Measurements from ENCODE around the gene CYP27B1.

The CYP27B1 gene

GRCh38 chr12:57755194-57755453 lies 11.8 kb downstream of the CYP27B1 start:
- DNase-seq (ENCODE audit: low read depth), result no peak
- TF ChIP-seq CTCF (IDR thresholded peaks at IDR 0.05; ENCODE audit: low read depth, low read length), result no peak
- no peak for TF ChIP-seq POLR2A (IDR thresholded peaks at IDR 0.05; ENCODE audit: extremely low read depth, insufficient read length)
- TF ChIP-seq MAX (IDR thresholded peaks at IDR 0.05; ENCODE audit: low read depth, low read length), result no peak
- TF ChIP-seq MYC (IDR thresholded peaks at IDR 0.05; ENCODE audit: low read depth, low read length), result no peak
- H3K4me3 ChIP-seq (ENCODE audit: low read depth, low read length), result no peak overlapping the region

- TF ChIP-seq MYC (IDR thresholded peaks at IDR 0.05; ENCODE audit: low read depth, low read length) (no peak), POLR2A (IDR thresholded peaks at IDR 0.05; ENCODE audit: extremely low read depth, insufficient read length) (no peak), MAX (IDR thresholded peaks at IDR 0.05; ENCODE audit: low read depth, low read length) (no peak), CTCF (IDR thresholded peaks at IDR 0.05; ENCODE audit: low read depth, low read length) (no peak)
- DNase-seq (ENCODE audit: low read depth), result peak; percentile 56
- peak within 1 kb of the TSS; percentile 36 for H3K4me3 ChIP-seq (ENCODE audit: low read depth, low read length)
Measured at GRCh38 chr12:57754411-57755193, 12.3 kb downstream of the CYP27B1 start, which contains the start of gene MARCHF9. Gene MARCHF9 (plus strand): TSS chr12:57755103. CDS start chr12:57755529, 426 bp downstream.

GRCh38 chr12:57753756-57754337 lies 13.0 kb downstream of the CYP27B1 start:
- DNase-seq (ENCODE audit: low read depth), result no peak

GRCh38 chr12:57752668-57753000 lies 14.2 kb downstream of the CYP27B1 start:
- no peak for DNase-seq (ENCODE audit: low read depth)
- TF ChIP-seq MAX (IDR thresholded peaks at IDR 0.05; ENCODE audit: low read depth, low read length), result no peak
- TF ChIP-seq CTCF (IDR thresholded peaks at IDR 0.05; ENCODE audit: low read depth, low read length), result no peak
- TF ChIP-seq MYC (IDR thresholded peaks at IDR 0.05; ENCODE audit: low read depth, low read length), result no peak
- no peak for TF ChIP-seq POLR2A (IDR thresholded peaks at IDR 0.05; ENCODE audit: extremely low read depth, insufficient read length)
- peak overlapping the region; percentile 48 for H3K4me3 ChIP-seq (ENCODE audit: low read depth, low read length)

More at GRCh38 chr12:57753756-57754337, 13.0 kb downstream of the CYP27B1 start:
- TF ChIP-seq CTCF (IDR thresholded peaks at IDR 0.05; ENCODE audit: low read depth, low read length) (no peak), MAX (IDR thresholded peaks at IDR 0.05; ENCODE audit: low read depth, low read length) (no peak), POLR2A (IDR thresholded peaks at IDR 0.05; ENCODE audit: extremely low read depth, insufficient read length) (no peak), MYC (IDR thresholded peaks at IDR 0.05; ENCODE audit: low read depth, low read length) (no peak)
- H3K4me3 ChIP-seq (ENCODE audit: low read depth, low read length), result no peak overlapping the region

GRCh38 chr12:57751788-57752667 lies 14.8 kb downstream of the CYP27B1 start, which contains the start of gene CDK4:
Gene CDK4 (minus strand): TSS chr12:57752310. CDS start chr12:57751717, 593 bp downstream.
- TF ChIP-seq MYC (IDR thresholded peaks at IDR 0.05; ENCODE audit: low read depth, low read length) (peak; percentile 96), MAX (IDR thresholded peaks at IDR 0.05; ENCODE audit: low read depth, low read length) (peak; percentile 100), CTCF (IDR thresholded peaks at IDR 0.05; ENCODE audit: low read depth, low read length) (no peak), POLR2A (IDR thresholded peaks at IDR 0.05; ENCODE audit: extremely low read depth, insufficient read length) (peak; percentile 84)
- peak within 1 kb of the TSS; percentile 82 for H3K4me3 ChIP-seq (ENCODE audit: low read depth, low read length)
- peak; percentile 100 for DNase-seq (ENCODE audit: low read depth)
